Body of pancreas (tissue), 4 donors: ENCODE measurements around the gene ITGB1BP1.

ENCODE experiments used
- CTCF ChIP-seq, 7 experiments: fragments of 450-650 bp in 4 of 7; fragments of 200-600 bp in 3 of 7; sonication (generic) in 3 of 7; IDR thresholded peaks; one replicate each; pipeline ENCODE4 v1.5.1; 2016 to 2019; ENCODE audit warnings: antibody characterized with exemption in 7 of 7
- POLR2A ChIP-seq, 3 donors: fragments of 450-650 bp; IDR thresholded peaks; one replicate each; pipeline ENCODE4 v1.6.1; 2016; ENCODE audit warnings: antibody characterized with exemption in 3 of 3, mild to moderate bottlenecking in 2 of 3

DNA sequence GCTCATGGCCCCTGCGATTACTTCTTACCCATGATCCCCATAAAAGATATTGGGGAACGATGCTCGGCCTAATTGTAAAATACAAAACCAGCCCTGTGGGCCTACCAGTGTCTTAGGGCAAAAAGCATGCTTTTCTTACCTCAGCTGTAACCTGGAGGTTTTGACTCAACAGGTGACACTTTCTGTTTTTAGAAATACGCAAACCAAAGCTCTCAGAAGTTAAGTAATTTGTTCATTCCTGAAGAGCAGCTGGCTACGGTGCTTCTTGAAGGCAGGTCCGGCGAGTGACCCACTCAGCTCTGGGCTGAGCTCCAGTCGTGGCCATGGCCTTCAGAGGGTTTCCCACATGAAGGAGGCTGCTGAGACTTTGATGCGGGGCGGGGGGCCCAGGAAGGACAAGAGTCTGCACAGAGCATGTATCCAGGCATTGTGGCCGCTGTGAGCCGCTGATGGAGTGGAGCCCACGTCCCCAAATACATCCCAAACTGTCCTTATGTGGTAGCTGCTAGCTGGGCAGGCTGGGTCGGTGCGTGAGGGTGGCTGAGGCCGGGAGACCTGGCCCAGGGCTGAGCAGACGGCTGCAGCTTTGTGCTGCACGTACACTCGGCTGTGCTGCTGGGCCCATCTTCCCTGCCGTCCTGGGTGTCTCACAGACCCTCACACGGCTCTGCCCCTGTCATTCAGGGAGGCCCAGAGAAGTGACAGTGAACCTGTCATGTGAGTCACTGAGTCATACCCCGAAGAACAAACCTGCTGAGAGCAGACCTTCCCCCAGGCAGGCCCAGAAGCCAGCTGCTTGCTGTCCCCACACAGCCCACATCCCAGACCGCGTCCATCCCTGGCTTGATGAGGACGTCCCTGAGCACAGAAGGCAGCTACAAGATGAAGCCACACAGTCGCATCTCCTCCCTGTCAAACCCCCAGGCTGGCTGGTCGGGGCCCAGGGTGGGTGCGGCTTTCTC, 34.1 kb downstream of the ITGB1BP1 start:
- TF ChIP-seq POLR2A (IDR thresholded peaks at IDR 0.05): no peak
- TF ChIP-seq CTCF (IDR thresholded peaks at IDR 0.05): no peak
